HS-5 (cell line): ENCODE measurements around the gene C2CD2.
"Not testable (repeated sequence)": the region's sequence is repeated elsewhere in the genome, so short reads cannot be mapped to it uniquely, and the experiment has no call there.

Experiments used
- DNase-seq: peaks from one replicate; pipeline ENCODE4 v3.0.0-alpha.2; 2012; ENCODE audit warnings: low read depth

C2CD2 gene

DNA sequence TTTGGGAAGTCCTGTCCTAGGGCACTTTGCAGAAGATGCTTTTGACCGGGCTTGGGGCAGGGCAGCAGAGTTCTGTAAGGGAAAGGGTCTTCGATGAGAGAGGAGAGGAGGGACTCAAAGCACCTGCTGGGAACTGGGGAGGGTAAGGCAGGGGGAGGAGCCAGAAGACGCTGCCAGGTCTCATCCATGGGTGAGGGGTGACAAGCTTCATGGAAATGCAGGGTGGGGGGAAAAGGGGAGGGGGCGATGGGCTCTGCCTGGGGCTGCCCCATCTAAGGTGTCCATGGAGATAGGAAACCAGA, 20.9 kb upstream of the C2CD2 start:
- no peak for DNase-seq

DNA sequence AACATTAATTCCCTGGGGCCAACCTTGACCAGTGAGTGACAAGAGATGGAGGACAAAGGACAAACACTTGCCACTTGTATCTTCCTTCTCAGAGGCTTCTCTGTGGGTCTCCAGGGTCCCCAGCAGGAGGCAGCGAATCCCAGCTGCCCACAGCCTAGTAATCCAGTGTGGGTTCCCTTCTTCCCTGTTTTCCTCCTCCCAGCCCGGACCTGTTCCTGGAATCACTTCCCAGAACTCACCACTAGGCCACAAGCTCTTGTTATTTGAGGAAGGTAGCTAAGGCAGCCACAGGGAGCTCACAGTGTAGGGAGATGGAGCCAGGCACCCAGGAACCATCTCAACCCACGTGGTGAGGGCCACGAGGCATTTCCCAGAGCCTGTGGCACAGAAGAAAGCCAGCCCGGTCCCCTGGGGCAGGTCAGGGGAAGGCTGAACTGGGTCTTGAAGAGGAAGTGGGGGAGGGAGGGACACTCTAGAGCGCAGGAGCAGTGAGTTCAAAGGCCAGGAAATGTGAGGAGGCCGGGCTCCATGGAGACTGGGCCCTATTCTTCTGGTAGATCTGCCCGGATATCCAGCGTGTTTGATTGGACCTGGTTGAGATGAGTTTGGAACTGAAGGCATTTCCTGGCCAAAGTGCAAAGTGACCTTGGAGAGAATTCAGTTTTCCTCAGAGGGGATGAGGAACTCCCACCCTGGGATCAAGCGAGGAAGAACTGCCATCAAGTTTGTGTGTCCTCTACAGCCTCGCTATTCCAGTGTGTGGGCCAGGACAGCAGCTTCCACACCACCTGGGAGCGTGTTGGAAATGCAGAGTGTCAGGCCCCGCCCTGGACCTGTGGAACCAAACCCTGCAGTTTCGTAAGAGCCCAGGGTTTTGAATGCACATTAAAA, 20.3 kb upstream of the C2CD2 start:
- DNase-seq: no peak

DNA sequence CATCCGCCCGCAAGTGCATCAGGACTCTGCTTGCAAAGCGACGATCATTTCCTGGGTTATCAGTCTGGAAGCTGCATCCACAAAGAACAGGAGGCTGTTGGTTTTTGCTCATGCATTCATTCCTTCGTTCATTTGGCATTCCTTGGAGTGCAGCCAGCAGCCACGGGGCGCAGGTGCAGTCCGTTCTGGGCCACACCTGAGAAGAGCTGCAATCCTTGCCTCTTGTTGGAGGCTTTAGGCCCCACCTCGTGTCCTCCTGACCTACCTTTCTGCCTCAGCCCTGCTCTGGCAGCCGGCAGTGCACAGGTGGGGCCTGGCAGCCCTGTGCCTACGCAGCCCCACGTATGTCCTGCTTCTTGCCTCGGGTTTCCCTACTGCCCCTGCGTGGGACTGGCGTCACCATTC, 19.6 kb upstream of the C2CD2 start:
- no peak for DNase-seq

DNA sequence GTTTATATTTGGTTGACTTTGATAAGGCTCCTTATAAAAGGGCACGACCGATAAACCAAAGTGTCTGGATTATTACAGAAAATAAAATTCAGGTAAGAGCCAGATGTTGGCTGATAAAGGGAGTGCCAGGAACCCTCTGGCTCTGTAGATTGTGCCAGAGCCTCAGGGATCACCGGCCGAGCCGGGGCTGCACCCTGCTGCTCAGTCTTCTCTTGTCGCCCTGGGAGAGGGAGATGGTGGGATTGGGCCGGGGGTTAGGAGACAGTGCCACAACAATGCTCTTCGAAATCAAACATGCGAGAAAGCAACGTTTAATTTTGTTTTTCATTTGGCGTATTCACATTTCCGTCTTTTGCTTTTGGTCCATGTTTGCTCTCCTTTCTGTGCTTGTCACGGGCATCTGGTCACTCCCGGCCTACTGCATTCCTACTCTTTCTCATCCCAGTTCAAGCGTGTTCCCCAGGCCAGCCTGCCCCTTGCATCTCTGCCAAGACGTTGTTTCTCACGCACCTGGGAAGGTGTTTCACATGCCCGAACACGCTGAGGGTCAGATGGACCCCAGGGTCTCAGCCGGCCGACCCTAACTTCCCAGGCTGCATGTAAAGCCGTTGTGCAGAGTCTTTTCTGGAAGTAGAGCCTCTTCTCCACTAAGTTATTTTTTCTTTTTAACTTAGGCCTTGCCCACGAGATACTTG, 18.8 kb upstream of the C2CD2 start:
- DNase-seq: no peak

DNA sequence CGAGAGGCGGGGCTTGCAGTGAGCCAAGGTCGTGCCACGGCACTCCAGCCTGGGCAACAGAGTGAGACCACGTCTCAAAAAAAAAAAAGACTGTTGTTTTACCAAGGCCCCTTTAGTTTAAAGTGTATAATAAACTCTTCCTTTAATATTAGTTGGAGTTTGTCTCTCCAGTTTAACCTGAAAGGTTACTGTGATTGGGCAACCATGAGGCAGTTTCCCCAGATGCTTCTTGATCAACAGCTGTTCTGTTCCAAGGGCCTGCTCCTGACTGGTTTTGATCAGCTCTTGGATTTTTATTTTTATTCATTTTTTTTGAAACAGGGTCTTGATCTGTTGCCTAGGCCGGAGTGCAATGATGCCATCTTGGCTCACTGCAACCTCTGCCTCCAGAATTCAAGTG, 18.1 kb upstream of the C2CD2 start:
- no peak for DNase-seq

DNA sequence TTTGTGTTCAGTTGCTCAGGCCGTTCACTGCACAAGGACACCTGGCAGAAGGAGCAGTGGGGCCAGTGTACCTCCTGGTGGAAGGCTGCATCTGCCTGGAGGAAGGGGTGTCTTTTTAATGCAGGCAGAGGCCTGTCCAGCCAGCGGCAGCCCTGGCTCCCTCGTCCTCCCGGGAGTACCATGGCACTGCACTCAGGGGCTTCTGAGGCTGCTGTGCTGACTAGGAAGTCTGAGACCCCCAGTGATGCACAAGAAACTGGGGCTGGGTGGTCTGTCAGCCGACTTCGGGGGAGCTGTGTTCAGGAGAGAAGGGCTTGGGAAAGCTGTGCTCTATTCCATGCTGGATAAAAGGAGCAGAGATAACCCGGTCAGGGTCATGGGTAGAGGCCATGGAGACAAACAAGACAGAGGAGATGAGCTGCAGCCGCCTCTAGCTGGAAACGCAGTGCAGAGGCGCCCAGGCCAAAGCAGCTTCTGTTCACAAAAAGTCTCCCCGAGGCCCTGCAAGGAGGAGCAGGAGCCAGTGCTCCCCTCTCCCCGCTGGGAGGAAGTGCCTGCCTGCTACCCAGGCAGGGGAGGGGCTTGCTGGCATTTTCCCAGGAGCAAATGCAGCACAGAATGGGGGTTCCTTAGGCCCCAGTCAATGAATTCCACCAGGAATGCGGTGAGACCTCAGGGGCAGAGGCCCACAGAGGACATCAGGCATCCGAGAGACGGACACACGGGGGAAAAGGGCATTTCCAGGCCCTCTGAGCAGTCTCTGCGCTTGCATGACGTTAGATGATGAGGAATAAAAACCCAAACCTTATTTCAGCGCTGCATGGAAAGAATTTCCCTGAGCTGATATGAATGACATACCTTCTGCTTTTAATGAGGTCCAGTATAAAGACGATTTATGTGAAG, 17.2 kb upstream of the C2CD2 start:
- no peak for DNase-seq

DNA sequence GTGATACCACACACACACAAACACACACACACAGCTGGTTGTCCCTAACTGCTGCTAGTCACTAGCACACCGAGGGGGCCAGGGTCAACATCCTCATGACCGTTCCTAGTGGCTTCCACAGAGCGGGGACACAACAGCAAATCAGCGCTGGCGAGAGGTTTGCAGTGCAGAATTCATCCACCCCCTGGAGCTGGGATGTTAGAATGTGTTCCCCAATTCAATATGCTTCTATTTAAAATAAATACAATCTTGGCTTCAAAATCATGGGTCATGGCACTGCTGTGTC, 16.2 kb upstream of the C2CD2 start:
- DNase-seq: no peak

DNA sequence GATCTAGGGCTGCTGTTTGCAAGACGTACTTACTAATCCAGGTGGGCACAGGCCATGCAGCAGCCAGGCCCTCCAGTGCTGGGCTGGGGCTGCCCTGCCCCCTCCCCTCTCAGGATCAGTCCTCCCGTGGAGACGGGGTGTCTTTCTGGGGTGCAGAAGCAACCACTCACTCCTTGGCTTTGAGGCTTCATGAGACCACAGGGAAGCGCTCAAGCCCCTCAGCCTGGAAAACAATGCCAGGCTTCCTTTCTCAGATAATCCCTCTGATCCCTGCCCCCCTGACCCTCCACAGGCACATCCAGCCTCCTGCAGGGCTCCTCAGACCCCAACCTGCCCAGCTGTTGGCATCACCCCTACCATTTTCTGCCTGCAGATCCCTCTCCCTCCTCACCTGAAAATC, 13.9 kb upstream of the C2CD2 start:
- DNase-seq: no peak

DNA sequence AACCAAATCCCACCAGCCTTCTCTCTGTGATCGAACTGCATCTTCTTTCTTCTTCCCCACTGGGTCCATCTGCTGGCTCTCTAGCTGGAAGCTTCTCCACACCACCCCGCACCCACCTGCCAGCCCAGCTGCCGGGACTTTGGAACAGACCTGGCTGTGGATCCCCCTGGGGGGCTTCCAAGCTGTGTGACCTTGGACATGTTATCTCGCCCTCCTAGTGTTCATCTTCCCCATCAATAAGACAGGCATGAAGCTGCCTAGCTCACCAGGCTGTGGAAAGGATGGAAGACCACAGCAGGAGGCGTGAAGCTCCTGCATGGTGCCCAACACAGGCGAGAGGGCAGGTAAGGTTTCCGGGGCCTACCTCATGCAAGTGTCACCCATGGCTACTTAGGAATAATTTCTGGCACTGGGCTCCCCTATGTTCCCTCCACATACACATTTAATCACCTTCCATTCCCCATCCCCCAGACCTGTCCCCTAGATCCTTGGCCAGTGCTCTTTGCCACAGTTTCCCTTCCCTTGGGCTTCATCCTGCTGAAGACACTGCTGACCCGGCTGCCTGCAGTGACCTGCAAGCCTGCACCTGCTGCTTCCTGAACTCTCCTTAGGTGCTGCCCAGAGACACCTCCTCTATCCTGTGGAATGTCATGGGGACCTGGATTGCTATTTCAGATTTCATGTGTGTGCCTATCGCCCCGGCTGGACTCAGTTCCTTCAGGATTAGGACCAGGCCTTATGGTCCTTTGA, 13.2 kb upstream of the C2CD2 start:
- DNase-seq: no peak

DNA sequence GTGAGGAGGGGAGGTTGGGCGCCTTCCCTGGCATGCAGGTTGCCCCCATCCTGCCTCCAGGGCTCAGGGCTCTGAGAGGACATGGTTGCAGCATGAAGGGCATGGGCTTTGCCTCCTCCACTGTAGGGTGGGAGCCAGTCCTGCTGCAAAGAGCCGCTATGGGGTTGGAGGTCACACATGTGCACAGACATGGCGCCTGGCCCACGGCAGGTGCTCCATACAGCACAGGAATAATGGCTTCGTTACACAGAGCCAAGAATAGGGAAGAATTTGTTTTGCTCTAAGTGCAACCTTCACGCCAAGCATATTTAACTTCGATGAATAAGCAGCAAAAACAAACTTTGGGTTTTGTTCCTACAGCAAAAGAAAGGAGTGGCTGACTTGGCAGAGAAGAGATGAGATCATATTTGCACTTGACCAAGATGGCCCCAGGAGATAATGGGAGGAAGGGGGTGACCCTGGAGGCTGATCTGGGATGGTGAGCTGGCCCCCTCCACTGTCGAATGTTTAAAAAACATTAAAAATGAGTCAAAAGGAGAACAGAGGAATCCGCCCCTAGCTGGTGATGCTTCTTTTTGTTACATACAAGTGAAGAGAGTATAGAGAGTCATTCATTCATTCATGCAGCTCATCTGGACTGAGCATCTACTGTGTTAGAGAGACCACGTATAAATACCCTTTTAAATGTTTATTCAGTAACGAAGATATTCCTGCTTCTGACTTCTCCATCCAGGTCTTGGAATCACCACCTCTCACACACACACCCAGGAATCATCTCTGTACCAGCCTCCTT, 12.4 kb upstream of the C2CD2 start:
- no peak for DNase-seq

DNA sequence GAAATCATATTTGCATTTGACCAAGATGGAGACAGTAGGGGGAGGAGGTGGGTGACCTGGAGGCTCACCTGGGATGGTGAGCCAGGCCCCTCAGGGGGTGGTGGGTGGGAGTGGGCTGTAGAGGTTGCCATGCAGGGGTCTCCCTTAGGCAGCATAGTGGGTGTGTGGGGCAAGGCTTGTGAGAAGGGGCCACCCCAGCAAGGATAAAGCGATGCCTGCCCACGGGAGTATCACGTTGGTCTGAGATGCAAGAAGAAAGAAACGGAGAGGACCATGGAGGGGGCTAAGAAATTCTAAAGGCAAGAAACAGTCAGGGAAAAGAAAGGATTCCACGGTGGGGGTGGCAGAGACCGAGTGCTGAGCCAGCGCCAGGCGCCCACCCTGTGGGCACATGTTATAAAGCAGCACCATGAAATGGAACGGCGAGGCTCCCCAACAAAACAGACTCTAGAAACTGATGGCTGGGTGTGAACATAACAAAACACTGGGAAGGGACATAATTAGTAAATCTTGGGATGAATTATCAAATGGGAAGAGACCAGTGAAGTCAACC, 11.7 kb upstream of the C2CD2 start:
- no peak for DNase-seq

DNA sequence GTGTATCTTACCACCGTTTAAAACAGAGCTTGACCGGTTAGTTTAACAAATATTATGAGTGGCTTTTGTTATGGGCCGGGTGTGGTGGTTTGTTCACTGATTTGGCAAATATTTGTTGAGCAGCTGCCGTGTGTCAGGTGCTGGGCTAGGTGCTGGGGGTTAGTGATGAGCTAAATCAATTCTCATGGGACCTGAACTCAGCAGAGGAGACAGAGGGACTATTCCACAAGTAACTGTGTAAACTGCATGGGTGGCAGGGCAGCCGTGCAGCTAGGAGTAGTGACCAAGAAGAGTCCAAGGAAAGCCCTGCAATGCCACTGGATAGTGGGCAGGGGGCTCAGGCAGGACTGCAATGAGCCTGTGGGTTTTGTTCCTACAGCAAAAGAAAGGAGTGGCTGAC, 11.2 kb upstream of the C2CD2 start:
- DNase-seq: no peak

DNA sequence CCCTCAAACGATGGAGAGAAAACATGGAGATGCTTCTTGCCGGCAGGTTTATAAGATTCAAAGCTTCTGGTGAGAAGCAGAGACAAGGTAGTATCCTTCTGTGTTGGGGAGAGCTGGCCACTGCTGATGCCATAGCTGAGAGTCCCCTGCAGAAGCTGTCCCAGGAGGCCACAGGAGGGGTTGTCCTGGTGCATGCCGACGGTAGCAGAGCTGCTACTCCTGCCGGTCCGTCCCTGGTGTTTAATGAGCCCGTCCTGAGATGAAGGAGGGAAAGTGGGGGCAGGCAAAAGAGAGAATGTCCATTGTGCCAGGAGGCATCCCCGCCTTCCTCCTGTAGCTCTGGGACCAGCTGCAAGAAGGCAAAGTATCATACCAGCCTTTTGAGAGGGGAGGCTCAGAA, 10.4 kb upstream of the C2CD2 start:
- no peak for DNase-seq

DNA sequence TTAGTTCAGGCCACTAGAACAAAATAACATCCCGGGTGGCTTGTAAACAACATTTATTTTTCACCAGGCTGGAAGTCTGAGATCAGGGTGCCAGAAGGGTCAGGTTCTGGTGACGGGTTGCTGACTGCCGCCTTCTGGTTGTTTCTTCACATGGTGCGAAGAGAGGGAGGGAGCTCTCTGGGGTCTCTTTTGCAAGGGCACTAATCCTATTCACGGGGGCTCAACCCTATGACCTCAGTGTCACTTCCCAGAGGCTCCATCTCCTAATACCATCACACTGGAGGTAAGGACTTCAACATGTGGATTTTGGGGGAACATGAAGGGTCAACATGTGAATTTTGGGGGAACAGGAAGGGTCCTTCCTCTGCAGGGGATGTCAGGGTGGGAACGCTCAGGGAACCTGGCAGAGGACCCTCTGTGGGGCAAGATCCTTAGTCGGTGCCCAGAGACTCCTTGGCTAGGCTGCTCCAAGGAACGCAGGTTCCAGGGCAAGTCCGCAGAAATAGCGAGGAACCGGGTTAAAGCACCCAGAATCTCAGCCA, 8.7 kb upstream of the C2CD2 start:
- no peak for DNase-seq

DNA sequence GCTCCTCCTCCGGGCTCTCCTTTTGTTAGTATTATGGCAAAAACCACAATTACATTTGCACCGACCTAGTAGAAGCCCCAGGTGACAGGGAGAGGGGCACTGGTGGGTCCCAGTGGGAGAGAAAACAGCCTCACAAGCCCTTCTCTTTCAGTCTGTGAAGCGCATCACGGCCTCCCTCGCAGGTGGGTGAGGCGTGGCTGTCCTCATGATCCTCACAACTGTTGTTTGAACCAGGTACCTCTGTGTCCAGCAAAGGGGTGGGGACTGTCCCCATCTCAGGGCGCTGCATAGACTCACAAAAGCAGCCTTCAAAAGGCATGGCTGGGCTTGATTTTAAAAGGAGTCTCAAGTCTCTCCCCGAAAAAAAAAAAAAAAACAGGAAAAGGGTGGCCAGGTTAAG, 7.9 kb upstream of the C2CD2 start:
- DNase-seq: no peak

DNA sequence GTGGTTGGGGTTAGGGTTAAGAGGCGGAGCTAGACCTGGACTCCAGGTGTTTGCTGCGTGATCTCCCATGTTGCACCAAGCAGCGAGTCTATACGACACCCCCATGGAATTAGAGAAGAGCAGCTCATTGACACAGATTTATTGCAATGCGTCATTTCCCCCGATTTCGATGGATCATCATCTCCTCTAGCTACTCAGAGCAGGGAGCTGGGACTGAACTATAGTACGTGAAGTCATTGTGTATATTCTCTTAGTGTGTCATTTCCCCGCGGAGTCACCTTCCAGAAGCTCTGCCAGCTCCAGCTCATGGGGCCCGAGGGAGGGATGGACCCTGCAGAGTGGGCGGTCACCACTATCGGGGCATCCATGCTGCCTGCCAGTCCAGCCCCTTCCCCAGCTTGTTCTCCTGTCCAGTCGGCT, 7.5 kb upstream of the C2CD2 start:
- DNase-seq: peak; percentile 50

DNA sequence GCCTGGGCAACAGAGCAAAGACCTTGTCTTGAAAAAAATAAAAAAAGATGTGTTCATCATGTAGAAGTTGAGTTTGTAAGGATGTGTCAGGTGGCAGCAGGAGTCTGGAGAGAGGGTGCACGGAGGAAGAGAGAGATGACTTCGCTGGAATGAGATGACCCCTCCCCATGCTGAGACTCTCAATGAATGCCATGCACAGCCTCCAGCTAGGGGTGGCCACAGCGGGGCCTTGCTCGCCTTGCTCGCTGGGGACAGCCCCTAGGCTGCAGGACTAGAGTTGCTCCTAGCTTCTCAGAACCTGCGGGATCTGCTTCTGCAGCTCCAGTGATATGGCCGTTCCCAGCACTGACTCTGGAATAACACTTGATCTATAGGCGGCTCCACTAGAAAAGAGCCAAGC, 6.6 kb upstream of the C2CD2 start:
- DNase-seq: no peak

DNA sequence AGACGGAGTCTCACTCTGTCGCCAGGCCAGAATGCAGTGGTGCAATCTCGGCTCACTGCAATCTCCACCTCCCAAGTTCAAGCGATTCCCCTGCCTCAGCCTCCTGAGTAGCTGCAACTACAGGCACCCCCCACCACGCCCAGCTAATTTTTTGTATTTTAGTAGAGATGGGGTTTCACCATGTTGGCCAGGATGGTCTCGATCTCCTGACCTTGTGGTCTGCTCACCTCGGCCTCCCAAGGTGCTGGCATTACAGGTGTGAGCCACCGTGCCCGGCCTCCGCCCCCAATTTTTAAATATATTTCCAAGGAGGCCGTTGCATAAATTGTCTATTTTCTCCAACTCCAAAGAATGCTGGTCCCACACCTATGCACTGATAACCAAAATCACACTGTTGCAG, 5.9 kb upstream of the C2CD2 start:
- DNase-seq: not testable (repeated sequence)

DNA sequence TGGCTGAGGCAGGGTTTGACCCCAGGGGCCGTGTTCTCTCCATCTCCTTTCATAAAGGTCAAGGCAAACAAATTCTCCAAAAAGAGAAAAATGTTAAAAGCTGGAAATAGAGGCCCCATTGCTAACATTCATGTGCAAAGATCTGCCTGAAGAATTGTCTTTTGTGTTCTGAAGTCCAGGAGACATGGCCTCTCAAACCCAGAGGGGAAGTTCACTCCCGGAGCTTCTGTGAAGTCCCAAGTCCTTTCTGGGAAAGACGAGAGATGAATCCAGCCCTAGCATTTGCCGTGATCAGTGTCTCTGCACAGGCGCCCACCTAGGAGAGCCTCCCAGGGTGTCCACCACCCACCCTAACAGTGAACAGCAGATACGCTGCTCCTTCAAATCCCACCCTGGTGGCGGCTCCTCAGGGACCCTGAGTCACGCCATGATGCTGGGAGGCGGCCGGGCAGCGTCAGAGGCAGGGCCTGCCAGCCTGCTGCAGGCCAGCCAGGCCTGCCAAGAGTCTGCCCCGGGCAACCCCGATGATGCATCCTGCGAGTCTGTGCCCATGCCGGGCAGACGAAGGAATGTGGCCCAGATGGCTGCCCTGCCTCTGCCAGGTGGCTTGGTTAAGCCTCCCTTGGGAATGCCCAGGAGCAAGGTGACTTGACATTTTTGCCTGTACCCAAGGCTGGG, 5.2 kb upstream of the C2CD2 start:
- no peak for DNase-seq
